ENCODE results near the gene RALGDS. TPM values are rescaled to one million over a fixed set of nuclear protein-coding genes. Genes with fewer than 3 reads are reported as not detected.

Gene RALGDS
- polyA plus RNA-seq, 1 donor from 2014 or later, result 16.9 TPM

DNA sequence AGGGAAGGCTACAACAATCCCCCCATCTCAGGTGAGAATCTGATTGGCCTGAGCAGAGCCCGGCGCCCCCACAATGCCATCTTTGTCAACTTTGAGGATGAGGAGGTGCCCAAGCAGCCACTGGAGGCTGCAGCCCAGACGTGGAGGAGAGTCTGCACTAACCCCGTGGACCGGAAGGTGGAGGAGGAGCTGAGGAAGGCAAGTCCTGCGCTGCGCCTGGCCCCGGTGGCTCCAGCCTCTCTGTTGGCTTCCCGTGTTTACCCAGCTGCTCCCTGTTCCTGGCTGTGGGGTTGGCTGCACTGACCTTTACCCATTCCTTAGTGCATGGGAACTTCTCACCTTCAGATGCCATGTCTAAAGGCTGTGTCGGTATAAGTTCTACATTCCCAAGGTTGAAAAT, 70.3 kb downstream of the RALGDS start:
- Mint-ChIP-seq H3K27ac (no peak overlapping the region), H3K27me3 (no peaks in the 10 kb centered on the region), H3K4me3 (no peak overlapping the region), H3K4me1 (no peaks in the 10 kb centered on the region), H3K36me3 (peaks cover 9% of the 10 kb centered on the region), H3K9me3 (no peaks in the 10 kb centered on the region)

DNA sequence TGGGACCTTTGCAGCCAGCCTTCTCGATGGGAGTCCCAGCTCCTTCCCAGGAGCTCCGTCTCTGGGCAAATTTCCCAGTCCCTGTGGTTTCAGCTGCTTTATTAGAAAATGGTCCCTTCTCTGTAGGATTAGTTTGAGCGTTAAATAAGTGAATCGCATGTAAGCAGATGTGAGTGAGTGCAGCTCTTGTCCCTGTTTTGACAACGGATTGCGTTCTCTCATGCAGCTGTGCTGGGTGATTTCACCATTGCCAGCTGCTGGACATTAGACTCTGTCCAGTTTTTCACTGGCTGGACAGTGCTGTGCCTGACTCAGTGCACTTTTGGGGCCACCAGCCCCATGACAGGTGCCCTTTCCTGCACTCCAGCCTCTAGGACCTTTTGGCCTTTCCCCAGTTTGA, 70.9 kb downstream of the RALGDS start:
- Mint-ChIP-seq H3K9me3 (no peaks in the 10 kb centered on the region), H3K36me3 (peaks cover 9% of the 10 kb centered on the region), H3K4me1 (no peaks in the 10 kb centered on the region), H3K27ac (no peak overlapping the region), H3K27me3 (no peaks in the 10 kb centered on the region), H3K4me3 (no peak overlapping the region)

DNA sequence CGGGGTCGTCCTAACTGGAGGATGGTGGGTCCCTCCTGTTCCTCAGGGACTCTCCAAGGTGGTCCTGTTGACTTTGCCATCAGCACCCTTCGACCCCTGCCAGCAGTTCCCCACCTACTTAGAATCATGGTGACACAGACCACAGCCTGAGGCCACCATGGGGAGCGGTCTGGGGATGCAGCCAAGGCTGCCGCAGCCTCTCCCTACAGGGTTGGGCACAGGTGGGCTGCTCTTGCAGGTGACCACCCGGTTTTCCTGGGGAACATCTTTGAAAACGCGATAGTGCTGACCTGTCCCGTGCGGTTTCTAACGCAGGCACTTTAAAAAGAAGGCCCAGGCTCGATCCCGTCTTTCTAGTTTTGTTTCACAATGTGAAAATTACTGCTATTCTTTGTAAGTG, 72.0 kb downstream of the RALGDS start:
- no peaks in the 10 kb centered on the region for H3K9me3 Mint-ChIP-seq
- no peak overlapping the region for H3K4me3 Mint-ChIP-seq
- H3K27ac Mint-ChIP-seq, result no peak overlapping the region
- peaks cover 9% of the 10 kb centered on the region for H3K36me3 Mint-ChIP-seq
- no peaks in the 10 kb centered on the region for H3K27me3 Mint-ChIP-seq
- no peaks in the 10 kb centered on the region for H3K4me1 Mint-ChIP-seq

DNA sequence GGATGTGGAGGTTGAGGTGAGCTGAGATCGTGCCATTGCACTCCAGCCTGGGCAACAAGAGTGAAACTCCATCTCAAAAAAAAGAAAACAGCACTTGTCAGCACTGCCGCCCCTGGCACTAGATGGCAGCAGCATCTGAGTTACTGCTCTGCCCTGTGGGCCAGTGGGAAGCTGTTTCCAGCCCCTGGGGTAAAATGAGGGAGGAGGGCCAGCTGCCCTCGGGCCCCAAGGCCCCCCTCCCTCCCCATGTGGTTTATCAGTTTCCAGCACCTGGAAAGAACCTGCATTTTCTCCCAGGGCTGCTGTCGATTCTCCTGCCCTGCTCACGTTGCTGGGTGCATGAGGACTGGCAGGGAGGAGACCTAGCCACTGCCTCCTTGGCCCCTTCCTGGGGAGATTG, 72.4 kb downstream of the RALGDS start:
- H3K27me3 Mint-ChIP-seq, result no peaks in the 10 kb centered on the region
- peaks cover 9% of the 10 kb centered on the region for H3K36me3 Mint-ChIP-seq
- no peak overlapping the region for H3K4me3 Mint-ChIP-seq
- H3K9me3 Mint-ChIP-seq, result no peaks in the 10 kb centered on the region
- H3K4me1 Mint-ChIP-seq, result no peaks in the 10 kb centered on the region
- H3K27ac Mint-ChIP-seq, result no peak overlapping the region

Other genes with a start within 250 kb of the RALGDS start
- 11.8 TPM for gene AK8, start 243.0 kb downstream of the RALGDS start, polyA plus RNA-seq
- gene SPACA9, start 242.3 kb downstream of the RALGDS start, polyA plus RNA-seq, result 4.6 TPM
- 8.9 TPM for gene TSC1, start 176.6 kb downstream of the RALGDS start, polyA plus RNA-seq
- 0.74 TPM for gene GFI1B, start 142.5 kb downstream of the RALGDS start, polyA plus RNA-seq
- gene GTF3C5, start 90.2 kb downstream of the RALGDS start, polyA plus RNA-seq, result 34.5 TPM
- not detected for gene CEL, start 59.3 kb downstream of the RALGDS start, polyA plus RNA-seq
- gene GBGT1, start 42.7 kb upstream of the RALGDS start, polyA plus RNA-seq, result 1.7 TPM
- not detected for gene OBP2B, start 88.0 kb upstream of the RALGDS start, polyA plus RNA-seq
- not detected for gene ABO, start 154.0 kb upstream of the RALGDS start, polyA plus RNA-seq
- 13.4 TPM for gene SURF6, start 214.9 kb upstream of the RALGDS start, polyA plus RNA-seq
- 26.7 TPM for gene MED22, start 226.9 kb upstream of the RALGDS start, polyA plus RNA-seq
- gene RPL7A, start 227.0 kb upstream of the RALGDS start, polyA plus RNA-seq, result 1,229 TPM
- gene SURF1, start 235.2 kb upstream of the RALGDS start, polyA plus RNA-seq, result 114 TPM
- 34.7 TPM for gene SURF2, start 235.3 kb upstream of the RALGDS start, polyA plus RNA-seq

Data from IgD-negative memory B cell (primary cell).